Stimulated activated CD4-positive, alpha-beta T cell treated with anti-CD3 and anti-CD28 coated beads, Interleukin-1b, Interleukin-23, amount 100 ng/mL, for 24 hours (primary cell): ENCODE data around the gene DMC1.
"Not testable (repeated sequence)": the region's sequence is repeated elsewhere in the genome, so short reads cannot be mapped to it uniquely, and the experiment has no call there.

Experiments used
- DNase-seq, 4 experiments: peaks; one replicate each; pipeline ENCODE4 v3.0.0-alpha.2; 2020; ENCODE audit warnings: low read depth in 4 of 4, low spot score in 1 of 4

DMC1 gene

GRCh38 chr22:38470179-38470578, 99.8 kb downstream of the DMC1 start:
- DNase-seq: not testable (repeated sequence)

- DNase-seq: no peak
Measured at GRCh38 chr22:38469306-38469781, 100.6 kb downstream of the DMC1 start.
